Gastrocnemius medialis (tissue), 4 donors: ENCODE results near the gene CFAP45.

ENCODE experiments used
- POLR2A ChIP-seq, 2 donors: fragments of 450-650 bp; IDR thresholded peaks; one replicate each; pipeline ENCODE4 v1.6.1; 2017; ENCODE audit warnings: antibody characterized with exemption in 2 of 2, mild to moderate bottlenecking in 2 of 2, moderate library complexity in 2 of 2
- TF ChIP-seq, protein P1 (sequence below), 5 experiments: fragments of 450-650 bp in 3 of 5; fragments of 200-600 bp in 2 of 5; sonication (generic) in 2 of 5; IDR thresholded peaks in 4 of 5; conservative IDR thresholded peaks in 1 of 5; 1 replicate in 4 of 5; 2 replicates in 1 of 5; pipeline ENCODE4 v1.5.1; 2016 to 2019; ENCODE audit warnings: antibody characterized with exemption in 5 of 5, mild to moderate bottlenecking in 3 of 5, moderate library complexity in 3 of 5

DNA sequence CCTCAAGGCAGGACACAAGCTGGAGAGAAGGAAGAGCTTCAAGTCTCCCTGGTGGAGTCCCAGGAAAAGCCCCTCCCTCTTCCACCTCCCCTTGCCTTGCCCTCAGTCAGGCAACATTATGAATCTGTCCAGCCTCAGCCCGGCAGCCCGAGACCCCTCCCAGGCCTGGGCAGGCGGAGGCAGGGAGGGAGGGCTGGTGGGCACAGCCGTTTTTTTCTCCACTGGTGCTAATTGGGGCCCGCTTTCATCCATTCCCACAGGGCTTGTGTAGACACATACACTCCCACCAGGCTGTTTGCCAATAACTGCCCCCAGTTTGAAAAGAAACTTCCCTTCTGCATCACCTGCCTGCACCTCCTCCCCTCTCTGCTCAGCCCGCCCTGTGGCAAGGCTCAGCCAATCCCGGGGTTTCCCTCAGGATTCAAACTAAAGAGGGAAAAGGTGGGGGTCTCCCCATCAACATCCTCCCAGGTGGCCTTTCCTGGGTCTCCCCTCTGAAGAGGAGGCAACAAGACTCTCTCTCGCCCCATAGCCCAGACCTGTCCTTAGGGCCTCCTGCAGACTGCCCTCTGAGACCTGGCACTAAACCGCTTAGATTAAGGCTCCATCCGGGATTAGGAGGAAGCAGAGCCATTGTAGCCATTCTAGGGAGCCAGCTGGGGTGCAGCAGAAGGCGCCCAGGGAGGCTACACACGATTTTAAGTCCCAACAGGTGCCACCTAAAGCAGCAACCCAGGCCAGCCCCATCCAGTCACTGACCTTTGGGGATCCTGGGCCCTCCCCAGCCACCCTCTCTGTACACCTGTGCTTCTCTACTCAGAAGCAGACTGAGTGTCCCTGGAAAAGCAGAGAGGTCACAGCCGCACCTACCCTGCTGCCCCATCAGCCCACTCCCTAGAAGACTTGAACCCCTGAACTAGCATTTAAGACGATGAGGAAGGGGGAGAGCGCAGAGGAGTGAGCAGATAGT lies 41.9 kb upstream of the CFAP45 start:
- TF ChIP-seq, protein P1, sequence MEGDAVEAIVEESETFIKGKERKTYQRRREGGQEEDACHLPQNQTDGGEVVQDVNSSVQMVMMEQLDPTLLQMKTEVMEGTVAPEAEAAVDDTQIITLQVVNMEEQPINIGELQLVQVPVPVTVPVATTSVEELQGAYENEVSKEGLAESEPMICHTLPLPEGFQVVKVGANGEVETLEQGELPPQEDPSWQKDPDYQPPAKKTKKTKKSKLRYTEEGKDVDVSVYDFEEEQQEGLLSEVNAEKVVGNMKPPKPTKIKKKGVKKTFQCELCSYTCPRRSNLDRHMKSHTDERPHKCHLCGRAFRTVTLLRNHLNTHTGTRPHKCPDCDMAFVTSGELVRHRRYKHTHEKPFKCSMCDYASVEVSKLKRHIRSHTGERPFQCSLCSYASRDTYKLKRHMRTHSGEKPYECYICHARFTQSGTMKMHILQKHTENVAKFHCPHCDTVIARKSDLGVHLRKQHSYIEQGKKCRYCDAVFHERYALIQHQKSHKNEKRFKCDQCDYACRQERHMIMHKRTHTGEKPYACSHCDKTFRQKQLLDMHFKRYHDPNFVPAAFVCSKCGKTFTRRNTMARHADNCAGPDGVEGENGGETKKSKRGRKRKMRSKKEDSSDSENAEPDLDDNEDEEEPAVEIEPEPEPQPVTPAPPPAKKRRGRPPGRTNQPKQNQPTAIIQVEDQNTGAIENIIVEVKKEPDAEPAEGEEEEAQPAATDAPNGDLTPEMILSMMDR (IDR thresholded peaks at IDR 0.05 in 4 of 5, conservative IDR thresholded peaks at IDR 0.05 in 1 of 5): no peak
- TF ChIP-seq POLR2A (IDR thresholded peaks at IDR 0.05): no peak
